Mononuclear cell (primary cell): Measurements from ENCODE around the gene PHC2. TPM values are rescaled to one million over a fixed set of nuclear protein-coding genes. Genes with fewer than 3 reads are reported as not detected.

Experiments
- H3K27me3 ChIP-seq: 2 replicates; pipeline ENCODE4 v1.6.0; 2011; ENCODE audit warnings: low read length, control low read depth; ENCODE audit not compliant: insufficient read depth
- H3K4me1 ChIP-seq: 2 replicates; pipeline ENCODE4 v1.5.1; 2011; ENCODE audit warnings: mild to moderate bottlenecking, low read length, control low read depth; ENCODE audit not compliant: insufficient read depth
- H3K4me3 ChIP-seq: 2 replicates; pipeline ENCODE4 v1.5.1; 2011; ENCODE audit warnings: mild to moderate bottlenecking, low read length, moderate library complexity
- H3K9me3 ChIP-seq: 2 replicates; pipeline ENCODE4 v1.5.1; 2011; ENCODE audit warnings: low read depth, mild to moderate bottlenecking, control low read depth, low read length
- total RNA-seq: library from RNA; depleted of rRNA; stranded (reverse); fragments of >200 nt; gene quantifications from one replicate; pipeline ENCODE4 v1.2.3, GENCODE V29; 2012

The PHC2 gene
- total RNA-seq, 1 donor, result 55.6 TPM

- Histone ChIP-seq H3K4me3 (no peak overlapping the region), H3K27me3 (no peaks in the 10 kb centered on the region), H3K4me1 (peaks cover 21% of the 10 kb centered on the region), H3K9me3 (no peaks in the 10 kb centered on the region)
These were observed 7.7 kb upstream of the PHC2 start for GRCh38 chr1:33438364-33439160.

- Histone ChIP-seq H3K9me3 (no peaks in the 10 kb centered on the region), H3K4me3 (no peak overlapping the region), H3K4me1 (peaks cover 31% of the 10 kb centered on the region), H3K27me3 (no peaks in the 10 kb centered on the region)
These were observed 5.8 kb upstream of the PHC2 start for GRCh38 chr1:33436557-33437285.

GRCh38 chr1:33435096-33435820, 4.4 kb upstream of the PHC2 start:
- peaks cover 27% of the 10 kb centered on the region for H3K4me1 ChIP-seq
- H3K27me3 ChIP-seq, result peaks cover under 1% of the 10 kb centered on the region
- no peak overlapping the region for H3K4me3 ChIP-seq
- no peaks in the 10 kb centered on the region for H3K9me3 ChIP-seq

GRCh38 chr1:33434363-33434750, 3.5 kb upstream of the PHC2 start:
- H3K4me3 ChIP-seq, result no peak overlapping the region
- H3K27me3 ChIP-seq, result peaks cover 10% of the 10 kb centered on the region
- no peaks in the 10 kb centered on the region for H3K9me3 ChIP-seq
- H3K4me1 ChIP-seq, result peaks cover 36% of the 10 kb centered on the region

GRCh38 chr1:33433509-33434362, 2.8 kb upstream of the PHC2 start:
- Histone ChIP-seq H3K4me3 (no peak overlapping the region), H3K4me1 (peaks cover 36% of the 10 kb centered on the region), H3K27me3 (peaks cover 14% of the 10 kb centered on the region), H3K9me3 (no peaks in the 10 kb centered on the region)

GRCh38 chr1:33429856-33430691, 821 bp downstream of the PHC2 start:
- H3K9me3 ChIP-seq, result no peaks in the 10 kb centered on the region
- H3K4me3 ChIP-seq, result peak overlapping the region; percentile 46
- peaks cover 16% of the 10 kb centered on the region for H3K27me3 ChIP-seq

GRCh38 chr1:33429332-33429731, 1.6 kb downstream of the PHC2 start:
- Histone ChIP-seq H3K4me1 (peaks cover 33% of the 10 kb centered on the region), H3K4me3 (no peak overlapping the region), H3K9me3 (no peaks in the 10 kb centered on the region), H3K27me3 (peaks cover 16% of the 10 kb centered on the region)

More at GRCh38 chr1:33429856-33430691, 821 bp downstream of the PHC2 start:
- peaks cover 36% of the 10 kb centered on the region for H3K4me1 ChIP-seq

- Histone ChIP-seq H3K27me3 (peaks cover 16% of the 10 kb centered on the region), H3K4me3 (no peak overlapping the region), H3K9me3 (no peaks in the 10 kb centered on the region), H3K4me1 (peaks cover 26% of the 10 kb centered on the region)
These were observed 2.2 kb downstream of the PHC2 start for GRCh38 chr1:33428661-33429060.

- H3K9me3 ChIP-seq, result no peaks in the 10 kb centered on the region
- peaks cover 16% of the 10 kb centered on the region for H3K27me3 ChIP-seq
- H3K4me1 ChIP-seq, result peaks cover 17% of the 10 kb centered on the region
- H3K4me3 ChIP-seq, result no peak overlapping the region
These were observed 4.0 kb downstream of the PHC2 start for GRCh38 chr1:33426916-33427315.

GRCh38 chr1:33425900-33426299, 5.0 kb downstream of the PHC2 start:
- Histone ChIP-seq H3K4me3 (no peak overlapping the region), H3K9me3 (no peaks in the 10 kb centered on the region), H3K27me3 (peaks cover 16% of the 10 kb centered on the region), H3K4me1 (peaks cover 23% of the 10 kb centered on the region)

- no peak overlapping the region for H3K4me3 ChIP-seq
- H3K4me1 ChIP-seq, result peaks cover 18% of the 10 kb centered on the region
- no peaks in the 10 kb centered on the region for H3K9me3 ChIP-seq
- H3K27me3 ChIP-seq, result peaks cover 9% of the 10 kb centered on the region
These were observed 6.3 kb downstream of the PHC2 start for GRCh38 chr1:33424610-33425009.

GRCh38 chr1:33424205-33424604, 6.7 kb downstream of the PHC2 start:
- Histone ChIP-seq H3K4me1 (peaks cover 16% of the 10 kb centered on the region), H3K4me3 (no peak overlapping the region), H3K9me3 (no peaks in the 10 kb centered on the region), H3K27me3 (peaks cover 5% of the 10 kb centered on the region)

GRCh38 chr1:33420870-33421775, 9.8 kb downstream of the PHC2 start:
- peaks cover 14% of the 10 kb centered on the region for H3K9me3 ChIP-seq
- H3K4me1 ChIP-seq, result peaks cover 16% of the 10 kb centered on the region
- no peak overlapping the region for H3K4me3 ChIP-seq
- H3K27me3 ChIP-seq, result no peaks in the 10 kb centered on the region
